Activated naive CD4-positive, alpha-beta T cell treated with anti-CD3 and anti-CD28 coated beads for 36 hours (primary cell): ENCODE results near the gene RPL38. TPM values are rescaled to one million over a fixed set of nuclear protein-coding genes. Genes with fewer than 3 reads are reported as not detected.

Experiments used
- CTCF ChIA-PET: fragments of 350-600 bp; sonication (Branson Sonifier 250); formaldehyde crosslinking; loops from one replicate; lab custom pipeline; 2021; ENCODE audit warnings: antibody characterized with exemption; lab: Charles Lee
- DNase-seq: peaks from one replicate; pipeline ENCODE4 v3.0.0-alpha.2; 2020
- H3K27ac Mint-ChIP-seq: one replicate; pipeline ENCODE4 v1.8.0; 2021; ENCODE audit warnings: mild to moderate bottlenecking, mixed read lengths
- H3K27me3 Mint-ChIP-seq: one replicate; pipeline ENCODE4 v1.8.0; 2021; ENCODE audit warnings: low read depth, mixed read lengths
- H3K36me3 Mint-ChIP-seq: one replicate; pipeline ENCODE4 v1.8.0; 2021; ENCODE audit warnings: low read depth, mixed read lengths
- H3K4me1 Mint-ChIP-seq: one replicate; pipeline ENCODE4 v1.8.0; 2021; ENCODE audit warnings: low read depth, mixed read lengths
- H3K4me3 Mint-ChIP-seq: one replicate; pipeline ENCODE4 v1.8.0; 2021; ENCODE audit warnings: mild to moderate bottlenecking, moderate library complexity, mixed read lengths
- H3K9me3 Mint-ChIP-seq: one replicate; pipeline ENCODE4 v1.8.0; 2021; ENCODE audit warnings: mixed read lengths
- intact Hi-C: fragments of 100-400 bp; cut with micrococcal nuclease; formaldehyde crosslinking; loops from one replicate; pipeline ENCODE4 v1.15.1; 2023
- total RNA-seq, 2 experiments: library from RNA; stranded (reverse); gene quantifications; one replicate each; pipeline ENCODE4 v1.2.3, GENCODE V29; 2021

The RPL38 gene
- total RNA-seq, 2 experiments from 2014 or later: 1,784 to 1,916 TPM

GRCh38 chr17:74249590-74250270 lies 46.3 kb downstream of the RPL38 start:
- H3K36me3 Mint-ChIP-seq: no peaks in the 10 kb centered on the region
- DNase-seq: no peak
- H3K27ac Mint-ChIP-seq: no peak overlapping the region
- no peaks in the 10 kb centered on the region for H3K4me1 Mint-ChIP-seq
- CTCF ChIA-PET: no interaction called here
- intact Hi-C loops: no loop called here
- no peaks in the 10 kb centered on the region for H3K27me3 Mint-ChIP-seq
- H3K4me3 Mint-ChIP-seq: no peak overlapping the region
- no peaks in the 10 kb centered on the region for H3K9me3 Mint-ChIP-seq

GRCh38 chr17:74250324-74250995 lies 47.0 kb downstream of the RPL38 start:
- H3K27ac Mint-ChIP-seq: no peak overlapping the region
- H3K36me3 Mint-ChIP-seq: no peaks in the 10 kb centered on the region
- no peaks in the 10 kb centered on the region for H3K4me1 Mint-ChIP-seq
- H3K27me3 Mint-ChIP-seq: no peaks in the 10 kb centered on the region
- DNase-seq: no peak
- H3K9me3 Mint-ChIP-seq: no peaks in the 10 kb centered on the region
- CTCF ChIA-PET: no interaction called here
- H3K4me3 Mint-ChIP-seq: no peak overlapping the region
- intact Hi-C loops: no loop called here

DNA sequence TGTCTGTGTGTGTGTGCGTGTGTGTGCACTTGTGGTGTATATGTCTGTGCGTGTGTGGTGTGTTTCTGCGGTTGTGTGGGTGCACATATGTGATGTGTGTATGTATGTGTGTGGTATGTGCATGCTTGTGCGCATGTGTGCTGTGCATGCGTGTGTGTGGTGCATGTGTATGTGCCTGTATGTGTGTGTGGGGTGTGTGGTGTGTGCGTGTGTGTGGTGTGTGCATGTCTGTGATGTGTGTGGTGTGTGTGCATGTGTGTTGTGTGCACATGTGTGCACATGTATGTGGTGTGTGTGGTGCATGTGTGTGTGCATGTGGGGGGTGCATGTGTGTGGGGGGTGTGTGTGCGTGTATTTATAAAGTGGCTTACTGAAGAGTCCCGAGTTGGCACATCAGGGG lies 47.6 kb downstream of the RPL38 start:
- CTCF ChIA-PET: no interaction called here
- H3K27me3 Mint-ChIP-seq: no peaks in the 10 kb centered on the region
- no peaks in the 10 kb centered on the region for H3K9me3 Mint-ChIP-seq
- no peak for DNase-seq
- intact Hi-C loops: no loop called here
- no peaks in the 10 kb centered on the region for H3K4me1 Mint-ChIP-seq
- no peak overlapping the region for H3K4me3 Mint-ChIP-seq
- H3K27ac Mint-ChIP-seq: no peak overlapping the region
- H3K36me3 Mint-ChIP-seq: no peaks in the 10 kb centered on the region

- Mint-ChIP-seq H3K27ac (no peak overlapping the region), H3K27me3 (no peaks in the 10 kb centered on the region), H3K9me3 (no peaks in the 10 kb centered on the region), H3K4me3 (no peak overlapping the region), H3K4me1 (no peaks in the 10 kb centered on the region), H3K36me3 (no peaks in the 10 kb centered on the region)
- intact Hi-C loops: no loop called here
- CTCF ChIA-PET: no interaction called here
- no peak for DNase-seq
These were observed 48.1 kb downstream of the RPL38 start for GRCh38 chr17:74251569-74251968.

- no peaks in the 10 kb centered on the region for H3K4me1 Mint-ChIP-seq
- no peak for DNase-seq
- intact Hi-C loops: no loop called here
- H3K27ac Mint-ChIP-seq: no peak overlapping the region
- H3K4me3 Mint-ChIP-seq: no peak overlapping the region
- H3K9me3 Mint-ChIP-seq: no peaks in the 10 kb centered on the region
- no peaks in the 10 kb centered on the region for H3K36me3 Mint-ChIP-seq
- no peaks in the 10 kb centered on the region for H3K27me3 Mint-ChIP-seq
- CTCF ChIA-PET: no interaction called here
These were observed 48.7 kb downstream of the RPL38 start for GRCh38 chr17:74252211-74252610.

GRCh38 chr17:74253036-74253435 lies 49.6 kb downstream of the RPL38 start:
- no peak overlapping the region for H3K4me3 Mint-ChIP-seq
- H3K36me3 Mint-ChIP-seq: no peaks in the 10 kb centered on the region
- no peaks in the 10 kb centered on the region for H3K9me3 Mint-ChIP-seq
- intact Hi-C loops: no loop called here
- CTCF ChIA-PET: no interaction called here
- no peaks in the 10 kb centered on the region for H3K27me3 Mint-ChIP-seq
- no peaks in the 10 kb centered on the region for H3K4me1 Mint-ChIP-seq
- H3K27ac Mint-ChIP-seq: no peak overlapping the region
- DNase-seq: no peak

- no peak overlapping the region for H3K27ac Mint-ChIP-seq
- no peaks in the 10 kb centered on the region for H3K9me3 Mint-ChIP-seq
- intact Hi-C loops: no loop called here
- no peaks in the 10 kb centered on the region for H3K4me1 Mint-ChIP-seq
- CTCF ChIA-PET: no interaction called here
- H3K36me3 Mint-ChIP-seq: no peaks in the 10 kb centered on the region
- H3K27me3 Mint-ChIP-seq: no peaks in the 10 kb centered on the region
- no peak for DNase-seq
- no peak overlapping the region for H3K4me3 Mint-ChIP-seq
These were observed 53.8 kb downstream of the RPL38 start for GRCh38 chr17:74257311-74257710.

DNA sequence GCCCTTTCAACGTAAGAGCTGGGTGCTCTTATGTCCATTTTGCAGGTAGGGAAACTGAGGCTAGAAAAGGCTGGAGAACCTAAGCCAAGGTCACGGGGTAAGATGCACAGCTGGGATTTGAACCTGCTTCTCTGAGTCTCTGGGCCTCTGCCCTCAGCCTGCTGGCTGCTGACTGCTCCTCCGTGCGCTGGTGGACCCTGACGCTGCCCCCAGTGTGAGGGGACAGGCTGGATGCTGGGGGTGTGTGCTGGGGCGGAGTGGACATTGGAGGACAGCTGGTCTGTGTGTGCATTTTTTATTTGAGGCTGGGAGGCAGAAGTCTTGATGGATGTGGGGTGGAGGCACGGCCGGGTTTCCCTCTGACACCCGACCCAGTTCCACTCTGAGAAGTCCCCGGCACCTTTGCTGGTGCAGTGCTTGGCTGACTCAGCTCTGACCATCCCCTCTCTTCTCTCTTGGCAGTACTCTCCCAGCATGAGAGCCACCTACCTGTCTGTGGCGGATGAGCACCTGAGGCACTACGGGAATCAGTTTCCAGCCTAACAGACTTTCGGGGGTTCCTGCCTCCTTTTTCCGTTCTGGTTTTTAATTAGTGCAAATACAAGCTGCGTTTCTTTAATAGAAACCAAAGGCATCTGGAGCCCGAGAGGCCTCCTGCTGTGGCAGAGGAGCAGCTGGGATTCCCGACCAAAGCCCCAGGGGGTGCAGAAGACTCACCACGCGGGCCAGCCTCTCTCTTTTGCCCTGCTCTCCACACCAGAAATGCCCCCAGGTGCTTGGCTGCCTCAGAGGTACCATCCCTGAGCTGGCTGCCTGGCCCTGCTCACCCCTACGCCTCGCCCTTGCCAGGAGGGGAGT lies 56.4 kb downstream of the RPL38 start:
- Mint-ChIP-seq H3K4me1 (no peaks in the 10 kb centered on the region), H3K4me3 (no peak overlapping the region), H3K9me3 (no peaks in the 10 kb centered on the region), H3K27me3 (no peaks in the 10 kb centered on the region), H3K36me3 (no peaks in the 10 kb centered on the region), H3K27ac (no peak overlapping the region)
- CTCF ChIA-PET: interaction anchor here (0.6 kb wide), 1 partner anchor 150 kb away, joined by 3 read pairs; no protein-coding TSS in a partner anchor
- no peak for DNase-seq
- intact Hi-C loops: no loop called here

Other genes with a start within 250 kb of the RPL38 start
- gene TTYH2, start 9.9 kb downstream of the RPL38 start, total RNA-seq: 1 to 10 TPM; 2.5 to 2.8 TPM
- under 1 TPM; 0.12 to 0.25 TPM for gene DNAI2, start 70.6 kb downstream of the RPL38 start, total RNA-seq
- gene KIF19, start 122.5 kb downstream of the RPL38 start, total RNA-seq: not detected
- gene BTBD17, start 158.2 kb downstream of the RPL38 start, total RNA-seq: not detected
- gene GPR142, start 163.8 kb downstream of the RPL38 start, total RNA-seq: not detected
- gene GPRC5C, start 228.4 kb downstream of the RPL38 start, total RNA-seq: not detected